ENCODE data around the gene GAL3ST2. TPM values are rescaled to one million over a fixed set of nuclear protein-coding genes. Genes with fewer than 3 reads are reported as not detected.
"Not testable (repeated sequence)": the region's sequence is repeated elsewhere in the genome, so short reads cannot be mapped to it uniquely, and the experiment has no call there.

GAL3ST2 gene
- total RNA-seq, 5 donors from 2014 or later (not counting 1 experiment from before 2014, with no cell fraction given), result 0.80 to 1.4 TPM; not detected in 3

GRCh38 chr2:241798081-241798630, 21.5 kb downstream of the GAL3ST2 start:
- no peak for DNase-seq
- H3K4me3 ChIP-seq (ENCODE audit: control insufficient read depth in 1 of 2, extremely low read depth in 1 of 2, low read length in 1 of 2), result no peak overlapping the region
- H3K27me3 ChIP-seq (replicated peaks in 1 of 2; ENCODE audit: control insufficient read depth in 2 of 2, extremely low read depth in 1 of 2, insufficient read depth in 2 of 2, low read length in 1 of 2), result peaks cover 0 to 10% of the 10 kb centered on the region in 2 experiments
- H3K4me1 Mint-ChIP-seq, result peaks cover 0 to under 1% (median 0%) of the 10 kb centered on the region in 3 donors
- H3K36me3 Mint-ChIP-seq, result no peaks in the 10 kb centered on the region
- no peak overlapping the region for H3K27ac Mint-ChIP-seq
- H3K27ac ChIP-seq (ENCODE audit: low read length), result no peak overlapping the region
- ChIA-PET POLR2A (no interaction called here), CTCF (no interaction called here)
- peaks cover 0 to 6% of the 10 kb centered on the region in 2 experiments for H3K4me1 ChIP-seq (ENCODE audit: control insufficient read depth in 1 of 2, extremely low read depth in 1 of 2, insufficient read depth in 2 of 2, low read length in 2 of 2)
- H3K9me3 ChIP-seq, result no peaks in the 10 kb centered on the region
- no peaks in the 10 kb centered on the region for H3K36me3 ChIP-seq (ENCODE audit: control insufficient read depth in 2 of 2, extremely low read depth in 1 of 2, insufficient read depth in 1 of 2, low read length in 1 of 2)
- ATAC-seq (replicated peaks in 1 of 4), result no peak
- WGBS (ENCODE audit: insufficient coverage), result 99% methylated on average over 5 of the region's 14 CpGs
- H3K9me3 Mint-ChIP-seq, result no peaks in the 10 kb centered on the region
- H3K27me3 Mint-ChIP-seq, result peaks cover 0 to 2% of the 10 kb centered on the region in 2 donors
- H3K4me3 Mint-ChIP-seq, result no peak overlapping the region

- Histone ChIP-seq H3K4me1 (ENCODE audit: control insufficient read depth in 1 of 2, extremely low read depth in 1 of 2, insufficient read depth in 2 of 2, low read length in 2 of 2) (peaks cover under 1 to 11% of the 10 kb centered on the region in 2 experiments), H3K9me3 (no peaks in the 10 kb centered on the region), H3K36me3 (ENCODE audit: control insufficient read depth in 2 of 2, extremely low read depth in 1 of 2, insufficient read depth in 1 of 2, low read length in 1 of 2) (no peaks in the 10 kb centered on the region), H3K27ac (ENCODE audit: low read length) (no peak overlapping the region), H3K4me3 (ENCODE audit: control insufficient read depth in 1 of 2, extremely low read depth in 1 of 2, low read length in 1 of 2) (no peak overlapping the region), H3K27me3 (replicated peaks in 1 of 2; ENCODE audit: control insufficient read depth in 2 of 2, extremely low read depth in 1 of 2, insufficient read depth in 2 of 2, low read length in 1 of 2) (peaks cover 0 to 14% of the 10 kb centered on the region in 2 experiments)
- Mint-ChIP-seq H3K27ac (no peak overlapping the region), H3K27me3 (peaks cover 0 to 5% of the 10 kb centered on the region in 2 donors), H3K9me3 (no peaks in the 10 kb centered on the region), H3K4me3 (no peak overlapping the region), H3K36me3 (no peaks in the 10 kb centered on the region), H3K4me1 (peaks cover 3 to 4% (median 3%) of the 10 kb centered on the region in 3 donors)
- POLR2A ChIA-PET, result no interaction called here
- 95% methylated on average over 14 of the region's 21 CpGs for WGBS (ENCODE audit: insufficient coverage)
- DNase-seq (peak in 2 of 35 experiments; percentile 2 to 12), ATAC-seq (replicated peaks in 1 of 4) (no peak)
- CTCF ChIA-PET, result no interaction called here
Observed at GRCh38 chr2:241798631-241799521, 22.3 kb downstream of the GAL3ST2 start.

GRCh38 chr2:241799522-241800197, 23.0 kb downstream of the GAL3ST2 start:
- no peak overlapping the region for H3K4me3 ChIP-seq (ENCODE audit: control insufficient read depth in 1 of 2, extremely low read depth in 1 of 2, low read length in 1 of 2)
- 84% methylated on average over 10 of the region's 10 CpGs for WGBS (ENCODE audit: insufficient coverage)
- H3K4me3 Mint-ChIP-seq, result no peak overlapping the region
- H3K27ac Mint-ChIP-seq, result no peak overlapping the region
- H3K4me1 ChIP-seq (ENCODE audit: control insufficient read depth in 1 of 2, extremely low read depth in 1 of 2, insufficient read depth in 2 of 2, low read length in 2 of 2), result peaks cover 5 to 18% of the 10 kb centered on the region in 2 experiments
- POLR2A ChIA-PET, result no interaction called here
- DNase-seq, result no peak
- no peaks in the 10 kb centered on the region for H3K9me3 Mint-ChIP-seq
- no peaks in the 10 kb centered on the region for H3K9me3 ChIP-seq
- no peaks in the 10 kb centered on the region for H3K36me3 Mint-ChIP-seq
- peaks cover 0 to 6% of the 10 kb centered on the region in 2 donors for H3K27me3 Mint-ChIP-seq
- H3K36me3 ChIP-seq (ENCODE audit: control insufficient read depth in 2 of 2, extremely low read depth in 1 of 2, insufficient read depth in 1 of 2, low read length in 1 of 2), result no peaks in the 10 kb centered on the region
- no peak for ATAC-seq (replicated peaks in 1 of 4)
- H3K27ac ChIP-seq (ENCODE audit: low read length), result no peak overlapping the region
- H3K27me3 ChIP-seq (replicated peaks in 1 of 2; ENCODE audit: control insufficient read depth in 2 of 2, extremely low read depth in 1 of 2, insufficient read depth in 2 of 2, low read length in 1 of 2), result peaks cover 0 to 22% of the 10 kb centered on the region in 2 experiments
- H3K4me1 Mint-ChIP-seq, result peaks cover 4 to 5% (median 5%) of the 10 kb centered on the region in 3 donors
- CTCF ChIA-PET, result no interaction called here

GRCh38 chr2:241800198-241800903, 23.7 kb downstream of the GAL3ST2 start:
- H3K4me3 ChIP-seq (ENCODE audit: control insufficient read depth in 1 of 2, extremely low read depth in 1 of 2, low read length in 1 of 2); H3K27ac ChIP-seq (ENCODE audit: low read length); H3K27ac Mint-ChIP-seq; H3K4me3 Mint-ChIP-seq; H3K9me3 Mint-ChIP-seq; H3K27me3 Mint-ChIP-seq; H3K4me1 Mint-ChIP-seq; H3K9me3 ChIP-seq; H3K36me3 Mint-ChIP-seq; POLR2A ChIA-PET; H3K36me3 ChIP-seq (ENCODE audit: control insufficient read depth in 2 of 2, extremely low read depth in 1 of 2, insufficient read depth in 1 of 2, low read length in 1 of 2); ATAC-seq (replicated peaks in 1 of 4); CTCF ChIA-PET: not testable (repeated sequence)
- WGBS (ENCODE audit: insufficient coverage), result 94% methylated on average over 24 of the region's 35 CpGs
- peak in 1 of 35 experiments; percentile 7 for DNase-seq
- H3K27me3 ChIP-seq (replicated peaks in 1 of 2; ENCODE audit: control insufficient read depth in 2 of 2, extremely low read depth in 1 of 2, insufficient read depth in 2 of 2, low read length in 1 of 2), result peaks cover 0 to 26% of the 10 kb centered on the region in 2 experiments
- peaks cover 5 to 22% of the 10 kb centered on the region in 2 experiments for H3K4me1 ChIP-seq (ENCODE audit: control insufficient read depth in 1 of 2, extremely low read depth in 1 of 2, insufficient read depth in 2 of 2, low read length in 2 of 2)

GRCh38 chr2:241801611-241802420, 25.2 kb downstream of the GAL3ST2 start:
- H3K36me3 Mint-ChIP-seq, result no peaks in the 10 kb centered on the region
- 93% methylated on average over 36 of the region's 44 CpGs for WGBS (ENCODE audit: insufficient coverage)
- DNase-seq (peak in 1 of 35 experiments; percentile 10), ATAC-seq (replicated peaks in 1 of 4) (no peak)
- ChIA-PET POLR2A (no interaction called here), CTCF (no interaction called here)
- H3K4me3 ChIP-seq (ENCODE audit: control insufficient read depth in 1 of 2, extremely low read depth in 1 of 2, low read length in 1 of 2), result no peak overlapping the region
- peaks cover 0 to 26% of the 10 kb centered on the region in 2 experiments for H3K27me3 ChIP-seq (replicated peaks in 1 of 2; ENCODE audit: control insufficient read depth in 2 of 2, extremely low read depth in 1 of 2, insufficient read depth in 2 of 2, low read length in 1 of 2)
- H3K4me3 Mint-ChIP-seq, result peak overlapping the region in 2 of 3 donors; percentile 21 to 48
- H3K36me3 ChIP-seq (ENCODE audit: control insufficient read depth in 2 of 2, extremely low read depth in 1 of 2, insufficient read depth in 1 of 2, low read length in 1 of 2), result no peaks in the 10 kb centered on the region
- no peaks in the 10 kb centered on the region for H3K9me3 ChIP-seq
- H3K27ac ChIP-seq (ENCODE audit: low read length), result no peak overlapping the region
- H3K27ac Mint-ChIP-seq, result no peak overlapping the region
- peaks cover 5 to 22% of the 10 kb centered on the region in 2 experiments for H3K4me1 ChIP-seq (ENCODE audit: control insufficient read depth in 1 of 2, extremely low read depth in 1 of 2, insufficient read depth in 2 of 2, low read length in 2 of 2)
- peaks cover 0 to 7% of the 10 kb centered on the region in 2 donors for H3K27me3 Mint-ChIP-seq
- peaks cover 4 to 9% (median 9%) of the 10 kb centered on the region in 3 donors for H3K4me1 Mint-ChIP-seq
- H3K9me3 Mint-ChIP-seq, result no peaks in the 10 kb centered on the region
